Mesenchymal stem cell (in vitro differentiated cells and primary cell): Measurements from ENCODE around the gene SYNE1.

Experiments used
- DNase-seq: peaks from one replicate; pipeline ENCODE4 v3.0.0-alpha.2; 2013
- H2AFZ ChIP-seq: one replicate; pipeline ENCODE4 v1.6.1; 2013; ENCODE audit warnings: low read depth, mild to moderate bottlenecking, control low read depth, inconsistent platforms, low read length, moderate library complexity
- H2AK5ac ChIP-seq: 2 replicates; pipeline ENCODE4 v1.6.1; 2013; ENCODE audit warnings: low read length, moderate library complexity, mild to moderate bottlenecking, inconsistent platforms; ENCODE audit not compliant: severe bottlenecking
- H2BK120ac ChIP-seq: one replicate; pipeline ENCODE4 v1.6.1; 2013; ENCODE audit warnings: low read depth, mild to moderate bottlenecking, inconsistent platforms, low read length, moderate library complexity
- H2BK12ac ChIP-seq, 2 experiments: one replicate each; pipeline ENCODE4 v1.6.1; 2013; ENCODE audit warnings: inconsistent platforms in 2 of 2, low read length in 2 of 2, mild to moderate bottlenecking in 2 of 2, moderate library complexity in 2 of 2, control low read depth in 1 of 2
- H2BK15ac ChIP-seq: one replicate; pipeline ENCODE4 v1.6.1; 2013; ENCODE audit warnings: mild to moderate bottlenecking, low read depth, inconsistent platforms; ENCODE audit not compliant: poor library complexity, severe bottlenecking
- H2BK5ac ChIP-seq: 2 replicates; pipeline ENCODE4 v1.6.1; 2013; ENCODE audit warnings: low read depth, mild to moderate bottlenecking, low read length, control low read depth, inconsistent platforms; ENCODE audit not compliant: poor library complexity, severe bottlenecking
- H3K14ac ChIP-seq, 2 experiments: one replicate each; pipeline ENCODE4 v1.6.1; 2013; ENCODE audit warnings: inconsistent platforms in 2 of 2, low read length in 2 of 2, control low read depth in 1 of 2, mild to moderate bottlenecking in 1 of 2, moderate library complexity in 1 of 2
- H3K18ac ChIP-seq, 2 experiments: one replicate each; pipeline ENCODE4 v1.6.1; 2013; ENCODE audit warnings: inconsistent platforms in 2 of 2, low read length in 2 of 2, control low read depth in 1 of 2, low read depth in 1 of 2, mild to moderate bottlenecking in 1 of 2
- H3K23ac ChIP-seq, 2 experiments: one replicate each; pipeline ENCODE4 v1.6.1; 2013; ENCODE audit warnings: inconsistent platforms in 2 of 2, low read length in 2 of 2, mild to moderate bottlenecking in 2 of 2, moderate library complexity in 2 of 2, control low read depth in 1 of 2
- H3K27ac ChIP-seq: 2 replicates; pipeline ENCODE4 v1.5.1; 2013; ENCODE audit warnings: mild to moderate bottlenecking, moderate library complexity, low read length, control low read depth, inconsistent platforms; ENCODE audit not compliant: poor library complexity, severe bottlenecking
- H3K27me3 ChIP-seq, 2 experiments: 2 replicates each; pipeline versions ENCODE4 v1.6.1 to v1.7.0; 2013; ENCODE audit warnings: low read length in 2 of 2, mild to moderate bottlenecking in 2 of 2, moderate library complexity in 2 of 2, control low read depth in 1 of 2, inconsistent platforms in 1 of 2; ENCODE audit not compliant: control insufficient read depth in 1 of 2, insufficient read depth in 1 of 2
- H3K36me3 ChIP-seq, 2 experiments: 2 replicates each; pipeline versions ENCODE4 v1.6.1 to v1.7.0; 2013; ENCODE audit warnings: low read length in 2 of 2, control low read depth in 1 of 2, inconsistent platforms in 1 of 2, low read depth in 1 of 2, mild to moderate bottlenecking in 1 of 2; ENCODE audit not compliant: insufficient read depth in 2 of 2, control insufficient read depth in 1 of 2
- H3K4ac ChIP-seq, 2 experiments: one replicate each; pipeline ENCODE4 v1.6.1; 2013; ENCODE audit warnings: inconsistent platforms in 2 of 2, low read length in 2 of 2, mild to moderate bottlenecking in 2 of 2, moderate library complexity in 2 of 2, control low read depth in 1 of 2, low read depth in 1 of 2
- H3K4me1 ChIP-seq: 2 replicates; pipeline ENCODE4 v1.6.1; 2013; ENCODE audit warnings: low read depth, low read length, control low read depth; ENCODE audit not compliant: control insufficient read depth, insufficient read depth
- H3K4me2 ChIP-seq: 2 replicates; pipeline ENCODE4 v1.6.1; 2013; ENCODE audit warnings: low read length, mild to moderate bottlenecking, inconsistent platforms; ENCODE audit not compliant: poor library complexity, severe bottlenecking
- H3K4me3 ChIP-seq, 2 experiments: 2 replicates each; pipeline versions ENCODE4 v1.5.1 to v1.7.0; 2013; ENCODE audit warnings: low read length in 2 of 2, mild to moderate bottlenecking in 2 of 2, control low read depth in 1 of 2, low read depth in 1 of 2; ENCODE audit not compliant: insufficient read depth in 1 of 2
- H3K79me1 ChIP-seq: replicated peaks from 2 replicates; pipeline ENCODE4 v1.6.1; 2013; ENCODE audit warnings: mild to moderate bottlenecking, control low read depth, low read length, inconsistent platforms; ENCODE audit not compliant: poor library complexity, severe bottlenecking
- H3K9ac ChIP-seq: 2 replicates; pipeline ENCODE4 v1.7.0; 2013; ENCODE audit warnings: mild to moderate bottlenecking, low read length, moderate library complexity
- H3K9me3 ChIP-seq: 2 replicates; pipeline ENCODE4 v1.7.0; 2013; ENCODE audit warnings: mild to moderate bottlenecking, low read length; ENCODE audit not compliant: control insufficient read depth
- H4K8ac ChIP-seq: one replicate; pipeline ENCODE4 v1.6.1; 2013; ENCODE audit warnings: inconsistent platforms, mild to moderate bottlenecking, low read length, moderate library complexity
- H4K91ac ChIP-seq: one replicate; pipeline ENCODE4 v1.6.1; 2013; ENCODE audit warnings: mild to moderate bottlenecking, low read length, inconsistent platforms
- WGBS: methylation state at CpG from one replicate; pipeline ENCODE4 v1.1.7; 2013; ENCODE audit warnings: mixed read lengths; 5-methylcytosine and 5-hydroxymethylcytosine counted together

Gene SYNE1

GRCh38 chr6:152636021-152636608, 1.0 kb downstream of the SYNE1 start:
- peak overlapping the region; percentile 97 for H3K4me2 ChIP-seq
- no peaks in the 10 kb centered on the region for H3K36me3 ChIP-seq
- no peak overlapping the region for H2BK120ac ChIP-seq
- H3K79me1 ChIP-seq: no peaks in the 10 kb centered on the region
- H2BK12ac ChIP-seq: no peak overlapping the region
- H2AFZ ChIP-seq: peak overlapping the region; percentile 18
- peak; percentile 18 for DNase-seq
- peaks cover 7 to 34% of the 10 kb centered on the region in 2 experiments for H3K27me3 ChIP-seq
- H3K23ac ChIP-seq: no peak overlapping the region
- H3K18ac ChIP-seq: no peak overlapping the region
- H3K4ac ChIP-seq: no peak overlapping the region
- no peaks in the 10 kb centered on the region for H3K9me3 ChIP-seq
- peak overlapping the region; percentile 80 for H3K9ac ChIP-seq
- 1% methylated on average over 11 of the region's 20 CpGs for WGBS
- H2AK5ac ChIP-seq: no peak overlapping the region
- H3K27ac ChIP-seq: no peak overlapping the region
- H4K8ac ChIP-seq: no peak overlapping the region
- peak overlapping the region in 1 of 2 experiments; percentile 13 for H3K14ac ChIP-seq
- H4K91ac ChIP-seq: no peak overlapping the region
- H2BK5ac ChIP-seq: no peak overlapping the region
- H2BK15ac ChIP-seq: no peak overlapping the region
- H3K4me3 ChIP-seq: peak overlapping the region; percentile 63 to 96
- H3K4me1 ChIP-seq: peaks cover 15% of the 10 kb centered on the region

- no peak overlapping the region for H2BK12ac ChIP-seq
- H3K18ac ChIP-seq: no peak overlapping the region
- H3K79me1 ChIP-seq: no peaks in the 10 kb centered on the region
- no peak overlapping the region for H3K9ac ChIP-seq
- no peak for DNase-seq
- H2AFZ ChIP-seq: no peak overlapping the region
- H2BK15ac ChIP-seq: no peak overlapping the region
- peaks cover 15% of the 10 kb centered on the region for H3K4me1 ChIP-seq
- H3K23ac ChIP-seq: no peak overlapping the region
- no peak overlapping the region for H4K91ac ChIP-seq
- H3K14ac ChIP-seq: no peak overlapping the region
- no peak overlapping the region for H2BK120ac ChIP-seq
- H3K9me3 ChIP-seq: no peaks in the 10 kb centered on the region
- H3K4ac ChIP-seq: no peak overlapping the region
- no peak overlapping the region for H4K8ac ChIP-seq
- H3K4me3 ChIP-seq: no peak overlapping the region
- H3K36me3 ChIP-seq: no peaks in the 10 kb centered on the region
- H2AK5ac ChIP-seq: no peak overlapping the region
- H3K27ac ChIP-seq: no peak overlapping the region
- H2BK5ac ChIP-seq: no peak overlapping the region
- WGBS: 87% methylated on average over 3 of the region's 3 CpGs
- H3K4me2 ChIP-seq: no peak overlapping the region
- peaks cover 7 to 34% of the 10 kb centered on the region in 2 experiments for H3K27me3 ChIP-seq
Observed at GRCh38 chr6:152634773-152635172, 2.4 kb downstream of the SYNE1 start.

GRCh38 chr6:152632121-152632782, 4.9 kb downstream of the SYNE1 start:
- Histone ChIP-seq H4K91ac (no peak overlapping the region), H3K4me2 (no peak overlapping the region), H2BK12ac (no peak overlapping the region), H3K4me1 (peaks cover 14% of the 10 kb centered on the region), H2BK120ac (no peak overlapping the region), H3K27ac (no peak overlapping the region), H3K9ac (no peak overlapping the region), H2BK5ac (no peak overlapping the region), H2BK15ac (no peak overlapping the region), H4K8ac (no peak overlapping the region), H3K18ac (no peak overlapping the region), H3K79me1 (no peaks in the 10 kb centered on the region), H3K27me3 (peaks cover 0 to 17% of the 10 kb centered on the region in 2 experiments), H2AFZ (no peak overlapping the region), H3K4ac (no peak overlapping the region), H3K4me3 (no peak overlapping the region), H3K14ac (no peak overlapping the region), H3K9me3 (no peaks in the 10 kb centered on the region), H3K23ac (no peak overlapping the region), H3K36me3 (no peaks in the 10 kb centered on the region), H2AK5ac (no peak overlapping the region)
- 68% methylated on average over 2 of the region's 2 CpGs for WGBS
- DNase-seq: no peak

GRCh38 chr6:152631376-152631775, 5.8 kb downstream of the SYNE1 start:
- Histone ChIP-seq H2BK5ac (no peak overlapping the region), H3K27me3 (peaks cover 0 to 13% of the 10 kb centered on the region in 2 experiments), H2AK5ac (no peak overlapping the region), H3K27ac (no peak overlapping the region), H2BK120ac (no peak overlapping the region), H2BK12ac (no peak overlapping the region), H3K23ac (no peak overlapping the region), H2AFZ (no peak overlapping the region), H3K18ac (no peak overlapping the region), H3K14ac (no peak overlapping the region), H4K91ac (no peak overlapping the region), H4K8ac (no peak overlapping the region), H2BK15ac (no peak overlapping the region), H3K9me3 (no peaks in the 10 kb centered on the region), H3K9ac (no peak overlapping the region), H3K36me3 (no peaks in the 10 kb centered on the region), H3K4me1 (peaks cover 7% of the 10 kb centered on the region), H3K4me3 (no peak overlapping the region), H3K79me1 (no peaks in the 10 kb centered on the region), H3K4ac (no peak overlapping the region), H3K4me2 (no peak overlapping the region)
- WGBS: 91% methylated on average over 3 of the region's 3 CpGs
- no peak for DNase-seq
